Common myeloid progenitor, CD34-positive (primary cell): Measurements from ENCODE around the gene ROBO1.

Experiments
- CTCF ChIA-PET: fragments of 350-600 bp; sonication (Branson Sonifier 250); formaldehyde crosslinking; loops from one replicate; lab custom pipeline; 2021; ENCODE audit warnings: antibody characterized with exemption; lab: Charles Lee
- POLR2A ChIA-PET: fragments of 350-600 bp; sonication (Branson Sonifier 250); formaldehyde crosslinking; loops from one replicate; lab custom pipeline; 2021; ENCODE audit warnings: antibody characterized with exemption; lab: Charles Lee
- DNase-seq, 3 donors: peaks; one replicate each; pipeline versions ENCODE4 v3.0.0 to v3.0.0-alpha.2; 2013
- H3K27ac ChIP-seq, 2 experiments: 1 replicate in 1 of 2; 2 replicates in 1 of 2; pipeline ENCODE4 v1.7.0; 2013; ENCODE audit warnings: inconsistent platforms in 2 of 2, low read length in 2 of 2, mild to moderate bottlenecking in 2 of 2, low read depth in 1 of 2, moderate library complexity in 1 of 2; ENCODE audit not compliant: severe bottlenecking in 2 of 2, insufficient read depth in 1 of 2, poor library complexity in 1 of 2
- H3K27me3 ChIP-seq, 5 experiments: replicated peaks in 2 of 5; 1 replicate in 3 of 5; 2 replicates in 2 of 5; pipeline versions ENCODE4 v1.6.1 to v1.7.0; 2013; ENCODE audit warnings: low read length in 4 of 5, mild to moderate bottlenecking in 2 of 5, moderate library complexity in 2 of 5, inconsistent platforms in 1 of 5; ENCODE audit not compliant: insufficient read depth in 5 of 5, control insufficient read depth in 4 of 5
- H3K36me3 ChIP-seq, 4 experiments: 1 replicate in 2 of 4; 2 replicates in 2 of 4; pipeline versions ENCODE4 v1.6.1 to v1.7.0; 2013; ENCODE audit warnings: low read length in 3 of 4, control low read depth in 1 of 4, mild to moderate bottlenecking in 1 of 4; ENCODE audit not compliant: control insufficient read depth in 4 of 4, insufficient read depth in 4 of 4
- H3K4me1 ChIP-seq, 4 experiments: 1 replicate in 3 of 4; 2 replicates in 1 of 4; pipeline versions ENCODE4 v1.6.1 to v1.7.1; 2013; ENCODE audit warnings: low read length in 3 of 4, mild to moderate bottlenecking in 3 of 4, control low read depth in 1 of 4, inconsistent platforms in 1 of 4, moderate library complexity in 1 of 4; ENCODE audit not compliant: control insufficient read depth in 4 of 4, insufficient read depth in 4 of 4; ENCODE audit errors: control extremely low read depth in 1 of 4
- H3K4me3 ChIP-seq, 7 experiments: 1 replicate in 4 of 7; 2 replicates in 3 of 7; pipeline versions ENCODE4 v1.5.1 to v1.7.0; 2013; ENCODE audit warnings: mild to moderate bottlenecking in 7 of 7, low read length in 6 of 7, moderate library complexity in 6 of 7, inconsistent platforms in 2 of 7, low read depth in 2 of 7, control low read depth in 1 of 7; ENCODE audit not compliant: insufficient read depth in 4 of 7, control insufficient read depth in 1 of 7; ENCODE audit errors: extremely low read depth in 1 of 7
- H3K9me3 ChIP-seq, 5 experiments: 1 replicate in 4 of 5; 2 replicates in 1 of 5; pipeline versions ENCODE4 v1.6.1 to v1.7.1; 2013; ENCODE audit warnings: low read length in 4 of 5, mild to moderate bottlenecking in 2 of 5, inconsistent platforms in 1 of 5, low read depth in 1 of 5, moderate library complexity in 1 of 5; ENCODE audit not compliant: control insufficient read depth in 4 of 5, insufficient read depth in 2 of 5; ENCODE audit errors: control extremely low read depth in 1 of 5
- WGBS: methylation state at CpG from one replicate; pipeline ENCODE4 v1.1.5; 2013; ENCODE audit not compliant: insufficient coverage; 5-methylcytosine and 5-hydroxymethylcytosine counted together

The ROBO1 gene

GRCh38 chr3:79115458-79115857, 652.3 kb downstream of the ROBO1 start:
- CTCF ChIA-PET, result no interaction called here
- no peaks in the 10 kb centered on the region for H3K4me1 ChIP-seq
- 100% methylated on average over 1 of the region's 4 CpGs for WGBS

DNA sequence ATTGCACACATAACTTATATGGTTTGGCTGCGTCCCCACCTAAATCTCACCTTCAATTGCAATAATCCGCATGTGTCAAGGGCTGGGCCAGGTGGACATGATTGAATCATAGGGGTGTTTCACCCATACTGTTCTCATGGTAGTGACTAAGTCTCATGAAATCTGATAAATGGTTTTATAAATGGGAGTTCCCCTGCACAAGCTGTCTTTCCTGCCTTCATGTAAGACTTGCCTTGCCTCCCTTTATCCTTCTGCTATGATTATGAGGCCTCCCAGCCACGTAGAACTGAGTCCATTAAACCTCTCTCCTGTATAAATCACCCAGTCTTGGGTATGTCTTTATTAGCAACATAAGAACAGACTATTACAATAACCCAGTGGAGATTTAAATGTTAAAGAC, 653.9 kb downstream of the ROBO1 start:
- no peaks in the 10 kb centered on the region for H3K4me1 ChIP-seq
- POLR2A ChIA-PET, result no interaction called here
- no peaks in the 10 kb centered on the region for H3K27me3 ChIP-seq
- no peaks in the 10 kb centered on the region for H3K9me3 ChIP-seq
- H3K36me3 ChIP-seq, result no peaks in the 10 kb centered on the region
- no peak overlapping the region for H3K27ac ChIP-seq
- 93% methylated on average over 3 of the region's 3 CpGs for WGBS
- H3K4me3 ChIP-seq, result no peak overlapping the region
- CTCF ChIA-PET, result no interaction called here
- DNase-seq, result no peak

More at GRCh38 chr3:79115458-79115857, 652.3 kb downstream of the ROBO1 start:
- POLR2A ChIA-PET, result no interaction called here
- Histone ChIP-seq H3K9me3 (no peaks in the 10 kb centered on the region), H3K27me3 (no peaks in the 10 kb centered on the region), H3K36me3 (no peaks in the 10 kb centered on the region), H3K4me3 (no peak overlapping the region), H3K27ac (no peak overlapping the region)
- no peak for DNase-seq

GRCh38 chr3:79111375-79112052, 656.3 kb downstream of the ROBO1 start:
- no CpG with 5 or more reads among the region's 3 CpGs for WGBS
- Histone ChIP-seq H3K36me3 (no peaks in the 10 kb centered on the region), H3K9me3 (no peaks in the 10 kb centered on the region), H3K4me3 (no peak overlapping the region), H3K4me1 (no peaks in the 10 kb centered on the region), H3K27ac (no peak overlapping the region), H3K27me3 (no peaks in the 10 kb centered on the region)
- ChIA-PET CTCF (no interaction called here), POLR2A (no interaction called here)
- no peak for DNase-seq

GRCh38 chr3:79109754-79110153, 658.0 kb downstream of the ROBO1 start:
- Histone ChIP-seq H3K36me3 (no peaks in the 10 kb centered on the region), H3K27ac (no peak overlapping the region), H3K4me1 (no peaks in the 10 kb centered on the region), H3K4me3 (no peak overlapping the region), H3K27me3 (no peaks in the 10 kb centered on the region), H3K9me3 (no peaks in the 10 kb centered on the region)
- WGBS, result no CpG with 5 or more reads among the region's 2 CpGs
- CTCF ChIA-PET, result no interaction called here
- DNase-seq, result no peak
- POLR2A ChIA-PET, result no interaction called here

DNA sequence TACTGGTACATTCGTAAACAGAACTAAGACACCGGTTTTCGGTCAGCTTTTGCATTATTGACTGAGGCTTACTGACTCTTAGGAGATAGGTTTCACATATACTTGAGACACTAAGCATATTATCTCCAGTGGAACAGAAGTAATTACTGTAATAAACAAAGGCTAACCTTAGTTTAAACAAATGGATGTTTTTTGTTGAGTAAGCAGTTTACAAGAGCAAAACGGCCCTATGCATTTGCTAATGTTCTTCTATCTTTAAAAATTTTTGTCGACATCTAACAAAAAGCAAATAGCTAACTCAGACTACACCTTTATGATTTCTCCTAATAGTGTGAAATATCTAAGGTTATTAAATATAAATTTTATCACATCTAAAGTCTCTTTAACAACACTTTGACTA, 664.5 kb downstream of the ROBO1 start:
- 90% methylated on average over 2 of the region's 5 CpGs for WGBS
- no peaks in the 10 kb centered on the region for H3K36me3 ChIP-seq
- H3K27ac ChIP-seq, result no peak overlapping the region
- no peak for DNase-seq
- POLR2A ChIA-PET, result no interaction called here
- H3K4me3 ChIP-seq, result no peak overlapping the region
- no peaks in the 10 kb centered on the region for H3K27me3 ChIP-seq
- H3K9me3 ChIP-seq, result no peaks in the 10 kb centered on the region
- CTCF ChIA-PET, result no interaction called here
- no peaks in the 10 kb centered on the region for H3K4me1 ChIP-seq

DNA sequence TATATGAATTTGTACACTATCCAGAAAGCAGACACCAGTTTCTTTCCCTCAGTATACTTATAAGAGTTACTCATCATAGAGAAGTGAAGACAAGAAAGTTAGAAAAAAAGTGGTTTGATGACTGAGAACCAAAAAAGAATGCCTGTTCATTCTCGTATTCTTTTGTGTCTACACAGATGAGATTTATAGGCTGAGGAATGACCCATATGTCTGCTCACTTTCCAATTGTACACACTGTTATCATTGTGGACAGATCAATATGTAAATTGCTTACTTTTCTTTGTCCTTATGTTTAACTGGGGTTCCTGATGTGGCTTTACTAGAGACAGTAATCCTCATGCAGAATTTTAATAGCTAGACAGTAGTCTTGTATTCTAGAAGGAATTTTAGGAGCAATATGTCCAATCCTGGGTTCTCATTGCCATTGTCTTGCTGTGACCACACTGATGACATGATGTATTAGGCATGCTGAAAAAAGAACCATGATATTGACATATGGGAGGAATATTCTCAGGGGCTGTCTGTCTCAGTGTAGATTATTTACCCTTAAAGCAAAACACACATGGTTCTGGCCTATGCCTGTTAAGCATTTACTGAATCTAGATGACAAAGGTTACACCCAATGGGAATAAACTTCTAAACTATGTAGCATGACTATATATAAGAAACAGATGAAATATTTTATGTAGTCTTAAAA, 669.7 kb downstream of the ROBO1 start:
- Histone ChIP-seq H3K9me3 (no peaks in the 10 kb centered on the region), H3K4me1 (no peaks in the 10 kb centered on the region), H3K27ac (no peak overlapping the region), H3K4me3 (no peak overlapping the region), H3K27me3 (no peaks in the 10 kb centered on the region), H3K36me3 (no peaks in the 10 kb centered on the region)
- CTCF ChIA-PET, result no interaction called here
- WGBS, result no CpG with 5 or more reads among the region's 1 CpG
- POLR2A ChIA-PET, result no interaction called here
- no peak for DNase-seq

DNA sequence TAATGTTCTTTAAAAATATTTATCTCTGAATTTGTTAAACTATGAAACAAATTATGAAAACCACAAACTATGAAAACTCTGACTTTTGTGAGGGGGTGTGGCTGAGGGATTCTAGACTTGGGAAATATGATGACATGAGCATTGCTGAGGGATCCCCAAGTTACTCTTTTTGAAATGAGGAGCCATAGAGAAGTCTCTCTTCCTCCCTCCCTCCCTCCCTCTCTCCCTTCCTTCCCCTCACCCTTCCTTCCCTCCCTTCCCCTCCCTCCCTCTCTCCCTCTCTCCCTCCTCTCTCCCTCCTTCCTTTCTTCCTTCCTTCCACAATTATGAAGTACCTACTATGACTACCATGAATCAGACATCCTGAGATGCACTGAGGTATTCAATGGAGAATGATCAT, 673.1 kb downstream of the ROBO1 start:
- CTCF ChIA-PET, result no interaction called here
- DNase-seq, result no peak
- no peaks in the 10 kb centered on the region for H3K4me1 ChIP-seq
- H3K36me3 ChIP-seq, result no peaks in the 10 kb centered on the region
- H3K4me3 ChIP-seq, result no peak overlapping the region
- POLR2A ChIA-PET, result no interaction called here
- no peaks in the 10 kb centered on the region for H3K9me3 ChIP-seq
- H3K27ac ChIP-seq, result no peak overlapping the region
- no peaks in the 10 kb centered on the region for H3K27me3 ChIP-seq
